ENCODE data around the gene CAMSAP3.
A peak's percentile ranks its signal among the peaks of the same experiment; 100 is the strongest.

Gene CAMSAP3, protein sequence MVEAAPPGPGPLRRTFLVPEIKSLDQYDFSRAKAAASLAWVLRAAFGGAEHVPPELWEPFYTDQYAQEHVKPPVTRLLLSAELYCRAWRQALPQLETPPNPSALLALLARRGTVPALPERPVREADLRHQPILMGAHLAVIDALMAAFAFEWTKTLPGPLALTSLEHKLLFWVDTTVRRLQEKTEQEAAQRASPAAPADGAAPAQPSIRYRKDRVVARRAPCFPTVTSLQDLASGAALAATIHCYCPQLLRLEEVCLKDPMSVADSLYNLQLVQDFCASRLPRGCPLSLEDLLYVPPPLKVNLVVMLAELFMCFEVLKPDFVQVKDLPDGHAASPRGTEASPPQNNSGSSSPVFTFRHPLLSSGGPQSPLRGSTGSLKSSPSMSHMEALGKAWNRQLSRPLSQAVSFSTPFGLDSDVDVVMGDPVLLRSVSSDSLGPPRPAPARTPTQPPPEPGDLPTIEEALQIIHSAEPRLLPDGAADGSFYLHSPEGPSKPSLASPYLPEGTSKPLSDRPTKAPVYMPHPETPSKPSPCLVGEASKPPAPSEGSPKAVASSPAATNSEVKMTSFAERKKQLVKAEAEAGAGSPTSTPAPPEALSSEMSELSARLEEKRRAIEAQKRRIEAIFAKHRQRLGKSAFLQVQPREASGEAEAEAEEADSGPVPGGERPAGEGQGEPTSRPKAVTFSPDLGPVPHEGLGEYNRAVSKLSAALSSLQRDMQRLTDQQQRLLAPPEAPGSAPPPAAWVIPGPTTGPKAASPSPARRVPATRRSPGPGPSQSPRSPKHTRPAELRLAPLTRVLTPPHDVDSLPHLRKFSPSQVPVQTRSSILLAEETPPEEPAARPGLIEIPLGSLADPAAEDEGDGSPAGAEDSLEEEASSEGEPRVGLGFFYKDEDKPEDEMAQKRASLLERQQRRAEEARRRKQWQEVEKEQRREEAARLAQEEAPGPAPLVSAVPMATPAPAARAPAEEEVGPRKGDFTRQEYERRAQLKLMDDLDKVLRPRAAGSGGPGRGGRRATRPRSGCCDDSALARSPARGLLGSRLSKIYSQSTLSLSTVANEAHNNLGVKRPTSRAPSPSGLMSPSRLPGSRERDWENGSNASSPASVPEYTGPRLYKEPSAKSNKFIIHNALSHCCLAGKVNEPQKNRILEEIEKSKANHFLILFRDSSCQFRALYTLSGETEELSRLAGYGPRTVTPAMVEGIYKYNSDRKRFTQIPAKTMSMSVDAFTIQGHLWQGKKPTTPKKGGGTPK

DNA sequence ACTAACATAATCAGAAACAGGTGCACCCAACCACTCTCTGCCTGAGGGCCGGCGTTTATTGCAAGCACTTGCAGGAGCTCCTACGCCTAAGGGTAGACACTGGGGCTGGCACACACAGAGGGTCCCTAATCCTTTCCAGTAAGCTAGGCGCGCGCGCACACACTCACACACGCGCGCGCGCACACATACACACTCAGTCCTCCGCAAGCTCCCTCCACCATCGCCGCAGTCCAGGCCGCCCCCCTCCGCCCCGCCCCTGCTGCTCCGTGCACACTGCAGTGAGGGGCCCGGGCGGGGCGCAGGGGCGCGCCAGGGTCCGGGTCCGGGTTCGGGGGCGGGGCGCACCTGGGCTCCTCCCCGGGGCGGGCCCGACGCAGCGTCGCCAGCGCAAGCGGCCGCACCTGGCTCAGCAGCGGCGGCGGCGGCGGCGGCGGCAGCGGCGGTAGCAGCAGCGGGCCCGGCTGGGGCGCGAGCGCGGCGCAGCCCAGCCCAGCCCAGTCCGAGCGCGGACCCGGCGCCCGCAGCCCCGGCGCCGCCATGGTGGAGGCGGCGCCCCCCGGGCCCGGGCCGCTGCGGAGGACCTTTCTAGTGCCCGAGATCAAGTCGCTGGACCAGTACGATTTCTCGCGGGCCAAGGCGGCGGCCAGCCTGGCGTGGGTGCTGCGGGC is at the start of gene CAMSAP3:
Gene CAMSAP3 (plus strand): TSS at position 398 of the 668 bp plus-strand sequence. CDS start 140 bp downstream, at position 538.
- peak; percentile 76 for DNase-seq (ENCODE audit: low spot score)

DNA sequence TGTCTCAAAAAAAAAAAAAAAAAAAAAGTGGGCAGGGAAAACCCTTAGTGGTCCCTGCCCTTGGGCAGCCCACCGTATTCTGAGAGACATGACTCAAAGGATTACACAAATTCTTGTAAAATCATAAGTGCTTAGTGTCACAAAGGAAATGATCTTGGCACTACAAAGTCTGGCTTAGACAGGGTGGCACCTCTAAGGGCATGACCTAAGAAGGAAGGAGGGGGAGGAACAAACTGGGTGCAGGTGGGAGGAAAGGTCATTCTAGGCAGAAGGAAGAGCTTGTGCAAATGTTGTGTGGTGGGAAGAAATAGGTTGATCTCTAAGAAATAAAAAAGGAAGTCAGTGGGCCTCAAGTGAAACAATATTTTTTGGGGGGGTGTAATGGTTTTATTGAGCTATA is 49.8 kb upstream of the CAMSAP3 start:
- no peak for DNase-seq (ENCODE audit: low spot score)

DNA sequence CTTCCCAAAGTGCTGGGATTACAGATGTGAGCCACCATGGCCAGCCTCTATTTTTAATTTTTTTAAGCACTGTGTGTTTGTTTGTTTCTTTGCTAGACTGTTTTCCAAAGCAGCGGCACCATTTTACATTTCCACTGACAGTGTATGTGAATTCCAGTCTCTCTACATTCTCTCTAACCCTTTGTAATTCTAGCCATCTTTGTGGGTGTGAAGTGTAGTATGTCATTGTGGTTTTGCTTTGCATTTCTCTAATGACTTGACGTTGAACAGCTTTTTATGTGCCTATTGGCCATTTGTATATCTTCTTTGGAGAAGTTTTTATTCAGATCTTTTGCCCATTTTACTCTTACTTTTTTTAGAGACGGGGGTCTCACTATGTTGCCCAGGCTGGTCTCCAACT is 48.5 kb upstream of the CAMSAP3 start:
- DNase-seq (ENCODE audit: low spot score) = no peak

DNA sequence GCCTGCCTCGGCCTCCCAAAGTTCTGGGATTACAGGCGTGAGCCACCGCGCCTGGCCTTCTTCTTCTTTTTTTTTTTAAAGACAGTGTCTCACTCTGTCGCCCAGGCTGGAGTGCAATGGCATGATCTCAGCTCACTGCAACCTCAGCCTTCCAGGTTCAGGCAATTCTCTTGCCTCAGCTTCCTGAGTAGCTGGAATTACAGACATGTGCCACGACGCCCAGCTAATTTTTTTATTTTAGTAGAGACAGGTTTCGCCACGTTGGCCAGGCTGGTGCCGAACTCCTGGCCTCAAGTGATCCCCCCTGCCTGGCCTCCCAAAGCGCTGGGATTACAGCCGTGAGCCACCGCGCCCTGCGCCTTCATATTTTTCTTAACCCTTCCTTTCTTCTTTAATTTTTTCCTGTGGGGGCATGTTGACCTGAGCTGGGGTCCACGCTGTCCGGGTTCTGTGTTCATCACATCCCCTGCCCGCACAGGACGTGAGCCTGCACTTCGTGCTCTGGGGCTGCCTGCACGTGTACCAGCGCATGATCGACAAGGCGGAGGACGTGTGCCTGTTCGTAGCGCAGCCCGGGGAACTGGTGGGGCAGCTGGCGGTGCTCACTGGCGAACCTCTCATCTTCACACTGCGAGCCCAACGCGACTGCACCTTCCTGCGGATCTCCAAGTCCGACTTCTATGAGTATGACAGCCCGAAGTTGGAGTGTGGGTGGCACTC is 46.1 kb upstream of the CAMSAP3 start:
- DNase-seq (ENCODE audit: low spot score) = no peak

DNA sequence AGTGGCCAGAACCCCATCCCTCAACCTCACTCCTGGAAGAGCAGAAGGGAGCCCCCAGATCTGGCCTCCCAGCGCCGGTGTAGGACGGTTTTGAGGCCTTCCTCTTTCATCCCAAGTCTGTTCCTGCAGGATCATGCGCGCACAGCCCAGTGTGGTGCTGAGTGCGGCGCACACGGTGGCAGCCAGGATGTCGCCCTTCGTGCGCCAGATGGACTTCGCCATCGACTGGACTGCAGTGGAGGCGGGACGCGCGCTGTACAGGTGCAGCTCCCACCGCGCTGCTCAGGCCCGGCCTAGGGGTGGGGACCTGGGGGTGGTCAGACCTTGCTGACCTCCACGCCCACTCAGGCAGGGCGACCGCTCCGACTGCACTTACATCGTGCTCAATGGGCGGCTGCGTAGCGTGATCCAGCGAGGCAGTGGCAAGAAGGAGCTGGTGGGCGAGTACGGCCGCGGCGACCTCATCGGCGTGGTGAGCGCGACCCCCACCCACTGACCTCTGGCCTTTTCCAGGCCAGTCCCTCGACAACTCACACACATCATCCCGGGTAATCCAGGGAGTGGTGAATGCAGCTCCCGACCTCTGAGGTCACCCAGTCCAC is 45.4 kb upstream of the CAMSAP3 start:
- no peak for DNase-seq (ENCODE audit: low spot score)

DNA sequence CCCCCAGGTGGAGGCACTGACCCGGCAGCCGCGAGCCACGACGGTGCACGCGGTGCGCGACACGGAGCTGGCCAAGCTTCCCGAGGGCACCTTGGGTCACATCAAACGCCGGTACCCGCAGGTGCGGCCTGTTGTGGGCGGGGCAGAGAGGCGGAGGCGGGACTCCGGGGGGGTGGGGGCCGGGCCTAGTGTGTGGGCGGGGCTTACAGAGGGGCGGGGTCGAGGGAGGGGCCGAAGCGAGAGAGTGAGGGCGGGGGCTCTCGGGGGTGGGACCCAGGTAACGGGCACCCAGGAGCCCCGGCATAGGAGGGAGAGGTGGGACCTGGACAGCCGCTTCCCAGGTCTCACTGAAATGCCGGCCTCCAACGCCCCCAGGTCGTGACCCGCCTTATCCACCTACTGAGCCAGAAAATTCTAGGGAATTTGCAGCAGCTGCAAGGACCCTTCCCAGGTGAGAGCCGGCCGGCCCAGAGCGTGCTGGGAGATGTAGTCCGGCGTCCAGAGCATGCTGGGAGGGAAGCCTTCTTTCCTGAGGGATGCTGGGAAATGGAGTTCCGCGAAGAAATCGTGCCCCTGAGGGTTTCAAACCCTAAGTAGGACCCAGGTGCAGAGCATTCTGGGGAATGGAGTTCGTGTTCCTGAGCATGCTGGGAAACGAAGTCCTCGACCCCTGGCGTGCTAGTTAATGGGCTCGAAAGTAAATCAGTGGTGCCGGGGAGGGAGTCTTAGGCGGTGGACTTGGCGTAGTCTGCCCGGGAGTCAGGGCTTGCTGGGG is 44.5 kb upstream of the CAMSAP3 start:
- no peak for DNase-seq (ENCODE audit: low spot score)

DNA sequence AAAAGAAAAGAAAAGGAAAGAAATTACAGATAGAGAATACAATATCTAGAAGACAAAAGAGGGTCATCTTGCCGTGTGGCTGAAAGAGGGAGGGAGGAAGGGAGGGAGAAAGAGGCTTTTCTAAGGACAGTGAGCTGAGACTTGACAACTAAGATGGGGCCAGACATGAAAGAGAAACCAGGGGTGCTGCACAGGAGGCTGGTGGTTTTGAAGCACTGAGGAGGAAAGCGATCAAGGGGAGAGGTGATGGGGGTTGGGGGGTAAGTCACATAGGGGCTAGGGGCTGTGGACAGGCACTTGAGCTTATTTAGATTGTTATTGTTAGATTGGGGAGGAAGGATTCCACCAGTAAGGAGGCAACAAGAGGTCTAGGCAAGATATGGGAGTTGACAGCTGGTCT is 42.9 kb upstream of the CAMSAP3 start:
- no peak for DNase-seq (ENCODE audit: low spot score)

DNA sequence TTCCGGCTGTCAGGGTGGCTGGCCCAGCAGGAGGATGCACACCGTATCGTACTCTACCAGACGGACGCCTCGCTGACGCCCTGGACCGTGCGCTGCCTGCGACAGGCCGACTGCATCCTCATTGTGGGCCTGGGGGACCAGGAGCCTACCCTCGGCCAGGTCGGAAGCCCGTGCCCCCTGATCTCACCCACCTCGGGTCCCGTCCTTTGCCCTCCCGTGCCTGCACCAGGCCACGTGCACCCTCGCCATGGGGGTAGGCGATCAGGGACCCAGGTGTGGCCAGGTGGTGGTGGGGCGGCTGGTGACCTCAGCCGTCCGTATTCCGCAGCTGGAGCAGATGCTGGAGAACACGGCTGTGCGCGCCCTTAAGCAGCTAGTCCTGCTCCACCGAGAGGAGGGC is 41.1 kb upstream of the CAMSAP3 start:
- no peak for DNase-seq (ENCODE audit: low spot score)

DNA sequence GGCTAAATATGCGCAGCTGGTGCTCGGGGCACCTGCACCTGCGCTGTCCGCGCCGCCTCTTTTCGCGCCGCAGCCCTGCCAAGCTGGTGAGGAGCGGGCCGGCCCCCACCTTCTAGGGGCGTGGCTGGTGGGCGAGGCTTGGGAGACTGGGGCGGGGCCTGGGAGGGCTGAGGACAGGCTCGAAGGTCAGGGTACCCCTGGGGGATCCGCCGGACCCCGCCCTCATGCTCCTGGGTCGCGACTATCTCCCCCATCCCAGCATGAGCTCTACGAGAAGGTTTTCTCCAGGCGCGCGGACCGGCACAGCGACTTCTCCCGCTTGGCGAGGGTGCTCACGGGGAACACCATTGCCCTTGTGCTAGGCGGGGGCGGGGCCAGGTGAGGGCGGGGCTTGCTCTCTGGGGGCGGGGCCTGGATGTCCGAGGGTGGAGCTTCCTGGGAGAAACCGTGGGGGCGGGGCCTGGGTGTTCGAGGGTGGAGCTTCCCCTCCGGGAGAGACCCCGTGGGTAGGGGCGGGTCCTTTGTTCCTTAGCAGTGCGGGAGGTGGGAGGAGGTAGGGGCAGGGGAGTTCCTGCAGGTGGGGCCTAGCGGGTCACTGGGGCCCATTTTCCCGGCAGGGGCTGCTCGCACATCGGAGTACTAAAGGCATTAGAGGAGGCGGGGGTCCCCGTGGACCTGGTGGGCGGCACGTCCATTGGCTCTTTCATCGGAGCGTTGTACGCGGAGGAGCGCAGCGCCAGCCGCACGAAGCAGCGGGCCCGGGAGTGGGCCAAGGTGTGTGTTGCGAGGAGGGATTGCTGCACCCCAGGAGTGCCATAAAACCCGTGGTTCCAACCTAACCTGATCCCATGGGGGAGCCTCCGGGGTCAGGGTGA is 40.4 kb upstream of the CAMSAP3 start:
- DNase-seq (ENCODE audit: low spot score) = no peak

DNA sequence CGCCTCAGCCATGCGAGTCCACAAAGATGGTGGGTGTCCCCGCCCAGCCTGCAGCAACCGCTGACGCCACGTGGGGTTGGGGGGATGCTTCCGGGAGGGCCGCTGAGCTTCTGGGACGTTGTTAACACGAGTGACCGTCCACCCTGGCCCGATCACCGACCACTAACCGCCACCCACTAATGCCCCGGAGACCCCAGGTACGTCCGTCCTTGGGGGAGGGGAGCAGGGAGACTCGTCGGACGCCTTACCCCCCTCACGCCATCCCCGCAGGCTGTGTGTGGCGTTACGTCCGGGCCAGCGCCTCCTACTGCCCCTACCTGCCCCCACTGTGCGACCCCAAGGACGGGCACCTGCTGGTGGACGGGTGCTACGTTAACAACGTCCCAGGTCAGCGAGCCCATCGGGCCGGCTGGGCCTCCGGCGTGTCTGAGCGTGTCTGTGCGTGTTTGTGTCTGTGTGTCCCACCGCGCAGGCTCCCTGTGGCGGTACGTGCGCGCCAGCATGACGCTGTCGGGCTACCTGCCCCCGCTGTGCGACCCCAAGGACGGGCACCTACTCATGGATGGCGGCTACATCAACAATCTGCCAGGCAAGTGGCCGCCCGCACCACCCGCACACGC is 38.9 kb upstream of the CAMSAP3 start:
- DNase-seq (ENCODE audit: low spot score) = no peak

DNA sequence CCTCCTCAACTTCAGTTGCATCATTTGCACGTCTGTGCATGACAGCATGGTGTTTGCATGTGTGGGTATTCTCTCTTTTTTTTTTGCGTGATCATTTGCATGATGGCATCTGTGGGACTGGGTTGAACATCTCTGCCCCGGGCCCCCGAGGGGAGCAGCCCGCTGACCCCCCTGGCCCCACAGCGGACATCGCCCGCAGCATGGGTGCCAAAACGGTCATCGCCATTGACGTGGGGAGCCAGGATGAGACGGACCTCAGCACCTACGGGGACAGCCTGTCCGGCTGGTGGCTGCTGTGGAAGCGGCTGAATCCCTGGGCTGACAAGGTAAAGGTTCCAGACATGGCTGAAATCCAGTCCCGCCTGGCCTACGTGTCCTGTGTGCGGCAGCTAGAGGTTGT is 37.0 kb upstream of the CAMSAP3 start:
- no peak for DNase-seq (ENCODE audit: low spot score)

DNA sequence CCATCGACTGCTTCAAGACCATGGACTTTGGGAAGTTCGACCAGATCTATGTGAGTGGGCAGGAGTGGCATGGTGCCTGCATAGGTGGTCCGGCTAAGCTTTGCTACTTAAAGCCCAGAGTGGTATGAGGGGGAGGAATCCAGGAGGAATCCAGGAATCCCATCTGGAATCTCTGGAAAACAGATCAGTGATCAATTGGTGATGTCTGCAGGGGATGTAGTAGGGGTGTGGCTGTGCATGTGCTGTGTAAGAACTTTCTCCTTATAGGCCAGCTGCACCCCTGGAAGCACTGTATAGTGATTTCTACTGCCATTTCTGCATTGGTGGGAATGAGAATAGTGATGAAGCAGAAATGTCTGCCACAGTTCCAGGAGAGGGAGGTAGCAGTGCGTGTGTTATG is 36.6 kb upstream of the CAMSAP3 start:
- no peak for DNase-seq (ENCODE audit: low spot score)

DNA sequence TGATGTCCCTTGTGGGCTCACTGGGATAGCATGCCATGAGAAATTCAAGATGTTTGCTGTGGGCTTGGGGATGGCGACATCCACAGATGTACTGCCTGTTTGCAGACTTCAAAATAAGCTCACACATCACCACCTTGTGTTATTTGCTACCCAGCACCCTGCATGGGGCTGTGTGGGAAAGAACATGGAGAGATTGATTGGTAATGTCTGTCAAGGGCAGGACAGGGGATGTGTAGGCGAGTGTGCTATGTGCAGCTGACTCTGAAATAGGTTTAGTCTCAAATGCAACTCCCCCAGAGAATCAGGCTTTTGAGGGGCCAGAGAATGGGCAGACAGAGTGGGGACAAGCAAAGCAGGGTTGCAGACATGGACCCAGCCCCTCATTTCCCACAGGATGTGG is 35.4 kb upstream of the CAMSAP3 start:
- DNase-seq (ENCODE audit: low spot score) = no peak

DNA sequence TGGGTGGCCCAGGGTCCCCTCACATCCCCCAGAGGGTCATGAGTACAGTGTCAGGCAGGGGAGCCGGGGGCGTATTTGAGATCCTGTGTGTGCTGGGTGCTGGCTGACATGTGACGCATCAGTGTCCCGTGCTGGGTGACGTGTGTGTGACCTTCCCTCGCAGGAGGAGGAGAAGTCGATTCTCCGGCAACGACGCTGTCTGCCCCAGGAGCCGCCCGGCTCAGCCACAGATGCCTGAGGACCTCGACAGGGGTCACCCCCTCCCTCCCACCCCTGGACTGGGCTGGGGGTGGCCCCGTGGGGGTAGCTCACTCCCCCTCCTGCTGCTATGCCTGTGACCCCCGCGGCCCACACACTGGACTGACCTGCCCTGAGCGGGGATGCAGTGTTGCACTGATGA is 34.3 kb upstream of the CAMSAP3 start:
- DNase-seq (ENCODE audit: low spot score) = no peak

DNA sequence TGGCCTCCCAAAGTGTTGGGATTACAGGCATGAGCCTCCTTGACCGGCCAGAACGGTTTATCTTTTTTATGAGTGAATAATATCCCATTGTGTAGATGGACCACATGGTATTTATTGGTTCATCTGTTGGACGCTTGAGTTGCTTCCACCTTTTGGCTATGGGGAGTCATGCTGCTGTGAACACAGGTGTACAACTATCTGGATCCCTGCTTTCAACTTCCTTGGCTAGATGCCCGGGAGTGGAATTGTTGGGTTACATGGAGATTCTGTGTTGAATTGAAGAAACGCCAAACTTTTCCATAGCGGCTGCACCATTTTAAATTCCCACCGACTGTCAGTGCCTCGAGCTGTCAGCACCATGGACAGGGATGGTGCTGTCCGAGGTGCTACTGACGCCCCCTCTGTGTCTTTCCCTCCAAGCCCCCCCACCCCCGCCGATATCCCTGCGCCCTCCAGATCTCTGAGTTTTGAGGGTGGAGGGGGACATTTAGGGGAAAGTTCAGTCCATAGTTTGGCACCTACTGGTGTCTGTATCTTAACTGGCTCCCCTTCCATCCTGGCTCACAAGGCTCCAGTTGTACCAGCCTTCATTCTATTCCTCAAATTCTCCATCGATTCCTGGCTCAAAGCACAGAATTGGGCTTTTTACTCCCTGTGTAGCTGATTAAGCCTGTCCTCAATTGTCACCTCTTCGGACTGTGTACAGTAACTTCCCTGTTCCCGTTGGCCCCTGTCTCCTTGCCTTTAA is 32.8 kb upstream of the CAMSAP3 start:
- peak; percentile 14 for DNase-seq (ENCODE audit: low spot score)

DNA sequence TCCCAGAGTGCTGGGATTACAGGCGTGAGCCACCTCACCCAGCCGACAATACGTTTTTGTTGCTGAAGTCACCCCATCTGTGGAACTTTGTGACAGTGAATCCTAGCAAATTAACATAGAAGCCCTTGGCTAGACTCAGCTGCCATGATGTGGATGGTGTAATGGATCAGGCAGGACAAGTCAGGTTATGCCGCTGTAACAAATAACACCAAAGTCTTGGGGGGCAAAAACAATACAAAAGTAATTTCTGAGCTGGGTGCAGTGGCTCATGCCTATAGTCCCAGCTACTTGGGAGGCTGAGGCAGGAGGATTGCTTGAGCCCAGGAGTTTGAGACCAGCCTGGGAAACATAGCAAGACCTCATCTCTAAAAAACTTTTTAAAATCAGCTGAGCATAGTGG is 30.8 kb upstream of the CAMSAP3 start:
- DNase-seq (ENCODE audit: low spot score) = no peak

DNA sequence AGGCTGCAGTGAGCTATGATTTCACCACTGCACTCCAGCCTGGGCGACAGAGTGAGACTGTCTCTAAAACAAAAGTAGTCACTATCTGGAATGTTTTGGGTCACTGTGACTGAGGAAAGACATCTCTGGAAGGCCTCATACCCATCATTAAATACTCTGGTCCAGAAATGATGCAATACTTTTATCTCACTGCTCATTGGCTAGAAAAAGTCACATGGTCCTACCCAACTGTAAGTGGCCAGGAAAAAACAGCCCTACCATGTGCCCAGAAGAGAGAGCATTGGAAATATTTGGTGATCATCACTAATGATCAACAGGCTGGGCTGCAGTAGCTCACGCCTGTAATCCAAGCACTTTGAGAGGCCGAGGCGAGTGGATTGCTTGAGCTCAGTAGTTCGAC is 30.3 kb upstream of the CAMSAP3 start:
- DNase-seq (ENCODE audit: low spot score) = no peak

DNA sequence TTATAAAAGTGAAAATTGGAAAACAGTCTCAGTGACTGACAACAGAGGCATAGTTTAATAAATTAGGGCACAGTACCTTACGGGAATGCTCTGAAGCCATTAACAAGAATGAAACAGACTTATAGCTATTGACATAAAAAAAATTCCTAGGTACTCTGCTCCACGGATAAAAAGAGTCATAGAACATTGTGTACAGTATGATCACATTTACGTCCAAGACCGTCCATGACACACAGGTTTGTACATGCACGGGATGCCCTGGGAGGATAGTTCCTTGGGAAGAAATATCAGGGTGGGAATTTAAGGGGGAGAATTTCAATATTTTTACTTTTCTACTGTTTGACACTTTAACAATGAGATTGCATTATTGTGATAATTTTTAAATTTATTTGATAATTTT is 24.9 kb upstream of the CAMSAP3 start:
- no peak for DNase-seq (ENCODE audit: low spot score)

Data from LoVo (cell line).